H1 (cell line): ENCODE results near the gene LIPA. TPM values are rescaled to one million over a fixed set of nuclear protein-coding genes. Genes with fewer than 3 reads are reported as not detected.
"Not testable (repeated sequence)": the region's sequence is repeated elsewhere in the genome, so short reads cannot be mapped to it uniquely, and the experiment has no call there.

Experiments
- CTCF ChIA-PET: fragments of 300-600 bp; sonication (Branson Sonifier 250); formaldehyde crosslinking; loops from one replicate; lab custom pipeline; 2021; ENCODE audit not compliant: partially characterized antibody; lab: Charles Lee
- POLR2A ChIA-PET: fragments of 300-600 bp; sonication (Branson Sonifier 250); formaldehyde crosslinking; loops from one replicate; lab custom pipeline; 2021; ENCODE audit warnings: inconsistent platforms; ENCODE audit not compliant: partially characterized antibody; lab: Charles Lee
- DNase-seq, 2 experiments: peaks; one replicate each; pipeline versions ENCODE4 v3.0.0 to v3.0.0-alpha.2; 2010 to 2022; ENCODE audit warnings: low spot score in 2 of 2, low read depth in 1 of 2, mixed read lengths in 1 of 2
- FAIRE-seq: peaks from 2 replicates; lab custom pipeline; 2011; peaks lifted over from hg19 to GRCh38; lab: Jason Lieb, UNC
- H2AFZ ChIP-seq: 2 replicates; pipeline ENCODE4 v1.8.1; 2012; ENCODE audit warnings: low read length, inconsistent platforms
- H2AK5ac ChIP-seq: 2 replicates; pipeline ENCODE4 v1.6.1; 2013; ENCODE audit warnings: low read depth, low read length
- H2BK120ac ChIP-seq: replicated peaks from 2 replicates; pipeline ENCODE3; 2013; ENCODE audit warnings: low read depth, low read length, inconsistent platforms
- H2BK12ac ChIP-seq: 2 replicates; pipeline ENCODE4 v1.6.1; 2013; ENCODE audit warnings: low read depth, low read length
- H2BK15ac ChIP-seq: 2 replicates; pipeline ENCODE4 v1.6.1; 2013; ENCODE audit warnings: low read length
- H2BK20ac ChIP-seq: 2 replicates; pipeline ENCODE4 v1.6.1; 2013; ENCODE audit warnings: low read length
- H2BK5ac ChIP-seq: 2 replicates; pipeline ENCODE4 v1.6.1; 2013; ENCODE audit warnings: low read depth, low read length
- H3K14ac ChIP-seq: 2 replicates; pipeline ENCODE4 v1.6.1; 2013; ENCODE audit warnings: inconsistent platforms; ENCODE audit not compliant: insufficient read length
- H3K18ac ChIP-seq: 2 replicates; pipeline ENCODE4 v1.6.1; 2013; ENCODE audit warnings: low read length; ENCODE audit errors: extremely low read depth
- H3K23ac ChIP-seq: 2 replicates; pipeline ENCODE4 v1.6.1; 2013; ENCODE audit warnings: inconsistent platforms; ENCODE audit not compliant: insufficient read length
- H3K23me2 ChIP-seq: 2 replicates; pipeline ENCODE4 v1.6.1; 2013; ENCODE audit warnings: low read depth, low read length
- H3K27ac ChIP-seq: 2 replicates; pipeline ENCODE4 v1.6.1; 2011; ENCODE audit warnings: low read depth, low read length, inconsistent platforms
- H3K27me3 ChIP-seq, 4 experiments: replicated peaks in 1 of 4; 1 replicate in 1 of 4; 2 replicates in 3 of 4; pipeline versions ENCODE4 v1.6.1 to v1.8.1; 2011 to 2013; ENCODE audit warnings: low read length in 3 of 4, mild to moderate bottlenecking in 3 of 4, inconsistent platforms in 2 of 4, mixed read lengths in 2 of 4, moderate library complexity in 1 of 4; ENCODE audit not compliant: control insufficient read depth in 3 of 4, insufficient read depth in 3 of 4; ENCODE audit errors: extremely low read depth in 1 of 4
- H3K36me3 ChIP-seq, 4 experiments: 2 replicates each; pipeline versions ENCODE4 v1.6.1 to v1.8.1; 2011 to 2013; ENCODE audit warnings: mild to moderate bottlenecking in 4 of 4, low read length in 3 of 4, moderate library complexity in 2 of 4, control low read depth in 1 of 4, inconsistent platforms in 1 of 4; ENCODE audit not compliant: insufficient read depth in 4 of 4, control insufficient read depth in 2 of 4
- H3K4ac ChIP-seq: replicated peaks from 2 replicates; pipeline ENCODE3; 2013; ENCODE audit warnings: low read length, low read depth, mixed read lengths, inconsistent platforms; ENCODE audit not compliant: insufficient read length
- H3K4me1 ChIP-seq, 4 experiments: replicated peaks in 1 of 4; 1 replicate in 1 of 4; 2 replicates in 3 of 4; pipeline versions ENCODE4 v1.6.1 to v1.8.1; 2011 to 2013; ENCODE audit warnings: low read length in 3 of 4, inconsistent platforms in 2 of 4, mixed read lengths in 1 of 4; ENCODE audit not compliant: insufficient read depth in 4 of 4, control insufficient read depth in 3 of 4
- H3K4me2 ChIP-seq, 2 experiments: 2 replicates each; pipeline versions ENCODE4 v1.6.1 to v1.8.1; 2011 to 2013; ENCODE audit warnings: low read depth in 2 of 2, low read length in 2 of 2, control low read depth in 1 of 2, inconsistent platforms in 1 of 2, mild to moderate bottlenecking in 1 of 2; ENCODE audit not compliant: insufficient read depth in 1 of 2
- H3K4me3 ChIP-seq, 4 experiments: fragments of 200-600, 300-600 bp in 1 of 4; sonication (generic), shearing (Covaris generic), sonication (Bioruptor Twin) in 1 of 4; 2 replicates each; pipeline versions ENCODE4 v1.5.1 to v1.8.1; 2011 to 2016; ENCODE audit warnings: low read length in 4 of 4, low read depth in 3 of 4, control low read depth in 2 of 4, inconsistent platforms in 2 of 4, mild to moderate bottlenecking in 2 of 4, mixed read lengths in 1 of 4, moderate library complexity in 1 of 4; ENCODE audit not compliant: insufficient read depth in 2 of 4; ENCODE audit errors: extremely low read depth in 1 of 4
- H3K56ac ChIP-seq: replicated peaks from 2 replicates; pipeline ENCODE3; 2013; ENCODE audit warnings: low read depth, mild to moderate bottlenecking, mixed read lengths, low read length, inconsistent platforms; ENCODE audit not compliant: insufficient read length
- H3K79me1 ChIP-seq: 2 replicates; pipeline ENCODE4 v1.6.1; 2013; ENCODE audit warnings: low read depth, low read length, control low read depth
- H3K79me2 ChIP-seq, 2 experiments: 2 replicates each; pipeline versions ENCODE4 v1.6.1 to v1.8.1; 2012 to 2013; ENCODE audit warnings: low read length in 2 of 2, mild to moderate bottlenecking in 2 of 2, inconsistent platforms in 1 of 2; ENCODE audit not compliant: insufficient read depth in 2 of 2, control insufficient read depth in 1 of 2
- H3K9ac ChIP-seq, 4 experiments: replicated peaks in 1 of 4; 1 replicate in 1 of 4; 2 replicates in 3 of 4; pipeline versions ENCODE4 v1.6.1 to v1.8.1; 2011 to 2013; ENCODE audit warnings: low read depth in 3 of 4, low read length in 3 of 4, control low read depth in 2 of 4, mild to moderate bottlenecking in 2 of 4, moderate library complexity in 2 of 4, inconsistent platforms in 1 of 4; ENCODE audit errors: extremely low read depth in 1 of 4
- H3K9me3 ChIP-seq, 2 experiments: 2 replicates each; pipeline versions ENCODE4 v1.6.1 to v1.8.1; 2012 to 2013; ENCODE audit warnings: mild to moderate bottlenecking in 2 of 2, moderate library complexity in 2 of 2, control low read depth in 1 of 2, inconsistent platforms in 1 of 2, low read depth in 1 of 2, low read length in 1 of 2, mixed read lengths in 1 of 2; ENCODE audit not compliant: insufficient read depth in 2 of 2
- H4K20me1 ChIP-seq, 2 experiments: replicated peaks in 1 of 2; 2 replicates each; pipeline versions ENCODE3 to v1.8.1; 2011 to 2013; ENCODE audit warnings: inconsistent platforms in 2 of 2, low read length in 2 of 2, mild to moderate bottlenecking in 1 of 2; ENCODE audit not compliant: insufficient read depth in 2 of 2, control insufficient read depth in 1 of 2
- H4K5ac ChIP-seq: 2 replicates; pipeline ENCODE4 v1.6.1; 2013; ENCODE audit warnings: low read length, low read depth, mixed read lengths, inconsistent platforms; ENCODE audit not compliant: insufficient read length
- H4K8ac ChIP-seq: 2 replicates; pipeline ENCODE4 v1.8.0; 2013; ENCODE audit warnings: mild to moderate bottlenecking, moderate library complexity, low read length, inconsistent platforms; ENCODE audit not compliant: insufficient read depth; ENCODE audit errors: extremely low read depth
- H4K91ac ChIP-seq: replicated peaks from 2 replicates; pipeline ENCODE3; 2013; ENCODE audit warnings: low read length, mixed read lengths, inconsistent platforms; ENCODE audit not compliant: insufficient read length
- WGBS, 2 experiments: shearing (Covaris generic) in 1 of 2; methylation state at CpG; one replicate each; pipeline versions ENCODE4 v1.1.6 to v1.1.7; 2013 to 2015; ENCODE audit warnings: low lambda C conversion rate in 2 of 2, mixed read lengths in 2 of 2, inconsistent platforms in 1 of 2, low coverage in 1 of 2, missing lambda C conversion rate in 1 of 2; ENCODE audit not compliant: insufficient replicate concordance in 2 of 2, insufficient coverage in 1 of 2, insufficient read length in 1 of 2; ENCODE audit errors: extremely low coverage in 1 of 2, missing lambda C conversion rate in 1 of 2; 5-methylcytosine and 5-hydroxymethylcytosine counted together
- polyA plus RNA-seq, 7 experiments: library from polyadenylated mRNA; depleted of rRNA in 3 of 7; stranded (reverse) in 5 of 7; unstranded in 2 of 7; fragments of >200 nt in 5 of 7; fragments of 200-250 nt in 2 of 7; gene quantifications; 1 replicate in 5 of 7; 2 replicates in 1 of 7; 4 replicates in 1 of 7; pipeline versions ENCODE4 v1.2.1 to v1.2.3, GENCODE V29; 2011 to 2013; ENCODE audit warnings: missing spikeins in 2 of 7, mixed read lengths in 2 of 7
- total RNA-seq: library from RNA; stranded (reverse); fragmentation: NEBNext Ultra II Directional; extraction: Animal tissue kit (Norgen Biotek cat#: 25700); gene quantifications from 2 replicates; pipeline ENCODE4 v1.2.1, GENCODE V29; 2021

LIPA gene
- total and polyA plus RNA-seq, 2 of the 8 experiments (the other 6 are each of a cell fraction or from before 2014, with no cell fraction given) = 18.1 to 32.4 TPM

GRCh38 chr10:89168354-89168900 lies 83.1 kb downstream of the LIPA start:
- 94% methylated on average over 9 of the region's 9 CpGs; no CpG with 5 or more reads in 1 of the 2 experiments for WGBS, 2 experiments
- not testable (repeated sequence) for H3K4me3 ChIP-seq, FAIRE-seq

More at GRCh38 chr10:89168354-89168900, 83.1 kb downstream of the LIPA start:
- H3K27me3 ChIP-seq, H3K9me3 ChIP-seq, H2AFZ ChIP-seq, H3K4ac ChIP-seq, H2BK5ac ChIP-seq, H2BK15ac ChIP-seq, H3K23ac ChIP-seq, H2BK20ac ChIP-seq, H3K4me2 ChIP-seq, H3K14ac ChIP-seq, H3K18ac ChIP-seq, H4K8ac ChIP-seq, DNase-seq, H2AK5ac ChIP-seq, H4K91ac ChIP-seq, POLR2A ChIA-PET, H3K9ac ChIP-seq, H3K56ac ChIP-seq, H3K23me2 ChIP-seq, H3K79me2 ChIP-seq, H2BK120ac ChIP-seq, H3K36me3 ChIP-seq, H4K20me1 ChIP-seq, H4K5ac ChIP-seq, H2BK12ac ChIP-seq, H3K79me1 ChIP-seq, H3K27ac ChIP-seq, H3K4me1 ChIP-seq: not testable (repeated sequence)
- CTCF ChIA-PET = interaction anchor here (1.1 to 2.1 kb wide), 3 partner anchors 49 to 234 kb away, joined by 3 to 4 read pairs (median 3); no protein-coding TSS in a partner anchor
